Endodermal cell (in vitro differentiated cells): ENCODE measurements around the gene TTC28. TPM values are rescaled to one million over a fixed set of nuclear protein-coding genes. Genes with fewer than 3 reads are reported as not detected.

Source experiments
- DNase-seq: peaks from one replicate; pipeline ENCODE4 v3.0.0-alpha.2; 2017
- H3K27ac ChIP-seq: 2 replicates; pipeline ENCODE4 v1.5.1; 2013; ENCODE audit warnings: mild to moderate bottlenecking, low read depth, low read length, moderate library complexity
- H3K27me3 ChIP-seq: 2 replicates; pipeline ENCODE4 v1.6.1; 2013; ENCODE audit warnings: mild to moderate bottlenecking, low read length, moderate library complexity; ENCODE audit not compliant: insufficient read depth, control insufficient read depth, poor library complexity, severe bottlenecking
- H3K36me3 ChIP-seq: 2 replicates; pipeline ENCODE4 v1.7.0; 2013; ENCODE audit warnings: mild to moderate bottlenecking, low read length, moderate library complexity; ENCODE audit not compliant: control insufficient read depth, insufficient read depth
- H3K4me1 ChIP-seq: one replicate; pipeline ENCODE4 v1.7.0; 2013; ENCODE audit warnings: low read length; ENCODE audit not compliant: control insufficient read depth, insufficient read depth
- H3K4me3 ChIP-seq: 2 replicates; pipeline ENCODE4 v1.5.1; 2013; ENCODE audit warnings: mild to moderate bottlenecking, low read length, moderate library complexity
- H3K9ac ChIP-seq: 2 replicates; pipeline ENCODE4 v1.6.1; 2013; ENCODE audit warnings: mild to moderate bottlenecking, low read length, moderate library complexity; ENCODE audit not compliant: poor library complexity, severe bottlenecking; ENCODE audit errors: extremely low read depth
- H3K9me3 ChIP-seq: 2 replicates; pipeline ENCODE4 v1.6.1; 2013; ENCODE audit warnings: mild to moderate bottlenecking, low read length, moderate library complexity; ENCODE audit not compliant: control insufficient read depth
- H3K27ac Mint-ChIP-seq: 2 replicates; pipeline ENCODE4 v1.8.0; 2020; ENCODE audit warnings: mixed read lengths
- H3K27me3 Mint-ChIP-seq: 2 replicates; pipeline ENCODE4 v1.8.0; 2021; ENCODE audit warnings: mild to moderate bottlenecking, mixed read lengths; ENCODE audit not compliant: insufficient read depth
- H3K36me3 Mint-ChIP-seq: 2 replicates; pipeline ENCODE4 v1.8.0; 2020; ENCODE audit warnings: low read depth, mixed read lengths
- H3K4me1 Mint-ChIP-seq: 2 replicates; pipeline ENCODE4 v1.8.0; 2020; ENCODE audit warnings: mixed read lengths
- H3K4me3 Mint-ChIP-seq: 2 replicates; pipeline ENCODE4 v1.8.0; 2020; ENCODE audit warnings: mild to moderate bottlenecking, moderate library complexity, mixed read lengths
- H3K9me3 Mint-ChIP-seq: 2 replicates; pipeline ENCODE4 v1.8.0; 2020; ENCODE audit warnings: mild to moderate bottlenecking, mixed read lengths
- WGBS, 2 experiments: methylation state at CpG; one replicate each; pipeline versions ENCODE4 v1.1.5 to v1.1.7; 2013; ENCODE audit warnings: missing lambda C conversion rate in 2 of 2, mixed read lengths in 1 of 2; ENCODE audit not compliant: insufficient coverage in 1 of 2, insufficient read length in 1 of 2; 5-methylcytosine and 5-hydroxymethylcytosine counted together
- total RNA-seq, 2 donors: library from RNA; stranded (reverse); fragmentation: NEBNext Ultra II Directional in 1 of 2; extraction: Animal tissue kit (Norgen Biotek cat#: 25700) in 1 of 2; gene quantifications; 2 replicates in 1 of 2; 3 replicates in 1 of 2; pipeline ENCODE4 v1.2.1, GENCODE V29; 2021
- TF ChIP-seq, protein P1 (sequence below): fragments of 200-600 bp; sonication (generic); conservative IDR thresholded peaks from 2 replicates; pipeline ENCODE4 v1.5.0; 2021; ENCODE audit warnings: antibody characterized with exemption, mild to moderate bottlenecking

Gene TTC28
- total RNA-seq, 2 donors from 2014 or later, result 28.6 to 34.0 TPM

DNA sequence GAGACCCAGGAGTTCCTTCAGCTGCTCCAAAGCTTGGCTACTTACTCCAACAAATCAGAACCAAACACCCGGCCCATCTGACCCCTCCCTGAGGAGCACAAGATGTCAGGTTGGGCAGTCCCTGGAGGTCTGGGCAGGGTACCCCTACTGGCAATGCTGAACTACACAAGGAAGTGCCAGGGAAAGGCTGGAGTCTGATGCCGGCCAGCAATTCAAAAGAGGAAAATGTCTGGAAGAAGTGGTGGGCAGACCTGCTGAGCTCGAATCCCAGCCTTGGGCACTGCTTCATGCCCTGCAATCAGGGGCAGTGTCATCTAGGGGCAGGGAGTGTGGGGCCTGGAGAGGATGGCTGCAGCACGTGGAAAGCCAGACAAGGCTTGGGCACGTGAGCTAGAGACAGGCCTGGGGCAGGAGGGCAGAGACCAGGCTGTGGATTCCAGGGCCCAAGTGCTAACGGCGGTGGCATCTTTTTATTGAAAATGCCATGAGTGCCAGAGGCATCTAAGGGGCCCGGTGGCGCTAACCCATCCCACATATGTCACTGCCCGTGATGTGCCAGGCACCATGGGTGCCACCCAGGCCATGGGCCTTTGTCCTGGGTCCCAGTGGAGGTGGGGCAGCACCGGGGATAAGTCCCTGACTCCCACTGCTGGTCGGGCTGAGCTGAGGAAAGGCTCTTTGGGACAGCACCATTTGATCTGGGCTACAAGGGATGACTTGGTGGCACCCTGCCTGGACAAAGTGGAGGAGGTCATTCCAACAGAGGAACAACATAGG is 662.7 kb downstream of the TTC28 start:
- Histone ChIP-seq H3K27me3 (no peaks in the 10 kb centered on the region), H3K9me3 (no peaks in the 10 kb centered on the region), H3K4me3 (no peak overlapping the region), H3K27ac (no peak overlapping the region), H3K36me3 (no peaks in the 10 kb centered on the region), H3K4me1 (peaks cover 5% of the 10 kb centered on the region), H3K9ac (no peak overlapping the region)
- peak overlapping the region; percentile 4 for H3K27ac Mint-ChIP-seq
- H3K36me3 Mint-ChIP-seq, result no peaks in the 10 kb centered on the region
- DNase-seq, result no peak
- no peaks in the 10 kb centered on the region for H3K27me3 Mint-ChIP-seq
- peaks cover 8% of the 10 kb centered on the region for H3K4me1 Mint-ChIP-seq
- 93 to 99% methylated on average over 10 to 12 of the region's 12 CpGs for WGBS, 2 experiments
- TF ChIP-seq, protein P1, sequence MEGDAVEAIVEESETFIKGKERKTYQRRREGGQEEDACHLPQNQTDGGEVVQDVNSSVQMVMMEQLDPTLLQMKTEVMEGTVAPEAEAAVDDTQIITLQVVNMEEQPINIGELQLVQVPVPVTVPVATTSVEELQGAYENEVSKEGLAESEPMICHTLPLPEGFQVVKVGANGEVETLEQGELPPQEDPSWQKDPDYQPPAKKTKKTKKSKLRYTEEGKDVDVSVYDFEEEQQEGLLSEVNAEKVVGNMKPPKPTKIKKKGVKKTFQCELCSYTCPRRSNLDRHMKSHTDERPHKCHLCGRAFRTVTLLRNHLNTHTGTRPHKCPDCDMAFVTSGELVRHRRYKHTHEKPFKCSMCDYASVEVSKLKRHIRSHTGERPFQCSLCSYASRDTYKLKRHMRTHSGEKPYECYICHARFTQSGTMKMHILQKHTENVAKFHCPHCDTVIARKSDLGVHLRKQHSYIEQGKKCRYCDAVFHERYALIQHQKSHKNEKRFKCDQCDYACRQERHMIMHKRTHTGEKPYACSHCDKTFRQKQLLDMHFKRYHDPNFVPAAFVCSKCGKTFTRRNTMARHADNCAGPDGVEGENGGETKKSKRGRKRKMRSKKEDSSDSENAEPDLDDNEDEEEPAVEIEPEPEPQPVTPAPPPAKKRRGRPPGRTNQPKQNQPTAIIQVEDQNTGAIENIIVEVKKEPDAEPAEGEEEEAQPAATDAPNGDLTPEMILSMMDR, result peak; percentile 30
- no peaks in the 10 kb centered on the region for H3K9me3 Mint-ChIP-seq
- H3K4me3 Mint-ChIP-seq, result no peak overlapping the region

DNA sequence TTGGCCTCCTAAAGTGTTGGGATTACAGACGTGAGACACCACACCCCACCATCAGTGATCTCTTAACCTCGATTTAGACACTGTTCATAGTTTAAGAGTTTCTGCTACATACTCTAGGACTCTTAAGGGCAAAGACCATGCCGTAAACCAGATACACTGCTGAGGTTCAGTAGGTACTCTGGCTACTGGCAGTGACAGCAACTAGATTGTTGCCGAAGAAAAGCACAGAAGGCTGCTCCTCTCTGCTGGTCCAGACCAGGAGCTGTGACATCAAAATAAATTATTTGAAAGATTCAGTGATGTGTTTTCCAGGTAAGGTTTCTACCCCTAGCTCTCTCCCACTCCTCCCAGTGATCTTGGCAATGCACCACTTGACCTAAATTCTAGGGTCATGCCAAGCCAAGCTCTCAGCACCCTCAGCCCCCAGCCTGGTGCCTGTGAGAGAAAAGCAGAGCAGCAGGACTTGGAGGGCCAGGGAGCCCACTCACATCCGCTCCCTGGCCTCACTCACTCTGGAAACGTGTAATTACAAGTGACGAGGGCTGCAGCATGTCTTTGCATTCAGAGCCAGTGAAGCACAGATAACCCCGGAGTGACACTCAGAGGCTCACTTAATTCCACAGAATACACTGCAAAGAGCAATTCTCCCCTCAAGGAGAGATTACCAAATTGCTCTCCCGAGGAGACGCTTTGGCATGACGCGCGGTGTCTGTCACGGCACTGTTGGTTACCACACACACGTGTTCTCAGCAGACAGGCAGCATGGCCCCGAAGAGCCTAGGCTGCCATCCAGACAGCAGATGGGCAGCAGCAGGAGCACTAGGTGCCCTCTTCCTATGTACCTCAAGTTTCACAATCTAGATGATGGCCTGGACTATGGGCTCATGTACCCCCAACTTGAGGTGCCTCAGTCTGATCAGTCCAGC is 663.7 kb downstream of the TTC28 start:
- H3K27me3 ChIP-seq, result no peaks in the 10 kb centered on the region
- no peak overlapping the region for H3K4me3 ChIP-seq
- no peaks in the 10 kb centered on the region for H3K27me3 Mint-ChIP-seq
- H3K36me3 ChIP-seq, result no peaks in the 10 kb centered on the region
- H3K9me3 Mint-ChIP-seq, result no peaks in the 10 kb centered on the region
- no peaks in the 10 kb centered on the region for H3K36me3 Mint-ChIP-seq
- peaks cover 8% of the 10 kb centered on the region for H3K4me1 Mint-ChIP-seq
- H3K9ac ChIP-seq, result no peak overlapping the region
- TF ChIP-seq, protein P1, result no peak
- DNase-seq, result no peak
- WGBS, 2 experiments, result 92% methylated on average over 14 to 16 of the region's 16 CpGs
- H3K9me3 ChIP-seq, result no peaks in the 10 kb centered on the region
- no peak overlapping the region for H3K4me3 Mint-ChIP-seq
- peaks cover 5% of the 10 kb centered on the region for H3K4me1 ChIP-seq
- H3K27ac Mint-ChIP-seq, result no peak overlapping the region
- H3K27ac ChIP-seq, result no peak overlapping the region

DNA sequence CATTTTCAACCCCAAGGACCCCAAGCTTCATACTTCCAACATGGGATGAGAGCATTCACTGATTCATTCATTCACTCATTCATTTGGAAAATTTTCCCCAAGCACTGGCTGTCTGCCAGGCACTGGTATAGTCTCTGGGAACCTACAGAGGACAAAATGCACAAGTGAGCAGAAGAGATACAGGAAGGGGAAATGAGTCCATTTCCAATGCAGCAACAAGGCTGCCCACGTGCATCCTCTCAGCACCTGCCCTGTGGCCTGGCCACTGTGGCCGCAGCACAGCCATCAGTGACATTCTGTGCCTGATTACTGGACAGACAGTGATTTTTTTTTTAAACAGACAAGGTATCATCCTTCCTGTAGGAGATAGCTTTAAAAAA is 664.6 kb downstream of the TTC28 start:
- H3K27ac ChIP-seq, result no peak overlapping the region
- TF ChIP-seq, protein P1, result no peak
- Mint-ChIP-seq H3K4me3 (no peak overlapping the region), H3K27ac (no peak overlapping the region), H3K9me3 (no peaks in the 10 kb centered on the region), H3K4me1 (peaks cover 3% of the 10 kb centered on the region), H3K36me3 (no peaks in the 10 kb centered on the region), H3K27me3 (no peaks in the 10 kb centered on the region)
- no peaks in the 10 kb centered on the region for H3K4me1 ChIP-seq
- no peaks in the 10 kb centered on the region for H3K27me3 ChIP-seq
- no peak overlapping the region for H3K9ac ChIP-seq
- H3K4me3 ChIP-seq, result no peak overlapping the region
- H3K36me3 ChIP-seq, result no peaks in the 10 kb centered on the region
- no peaks in the 10 kb centered on the region for H3K9me3 ChIP-seq
- WGBS, 2 experiments, result 80 to 94% methylated on average over 1 to 2 of the region's 2 CpGs
- DNase-seq, result no peak
